Renal cortex interstitium (tissue), 11 donors: ENCODE measurements around the gene CTNNA1. TPM values are rescaled to one million over a fixed set of nuclear protein-coding genes. Genes with fewer than 3 reads are reported as not detected.

Experiments used
- DNase-seq, 11 donors: peaks; one replicate each; pipeline ENCODE4 v3.0.0-alpha.2; 2013; ENCODE audit warnings: low read depth in 9 of 11, low spot score in 4 of 11; ENCODE audit errors: extremely low read depth in 1 of 11
- polyA plus RNA-seq, 3 donors: library from polyadenylated mRNA; unstranded; fragments of 120-200 nt; gene quantifications; one replicate each; pipeline ENCODE4 v1.2.1, GENCODE V29; 2013; ENCODE audit not compliant: insufficient read length in 3 of 3

The CTNNA1 gene
- polyA plus RNA-seq, 3 donors, result 397 to 419 (median 414) TPM

DNA sequence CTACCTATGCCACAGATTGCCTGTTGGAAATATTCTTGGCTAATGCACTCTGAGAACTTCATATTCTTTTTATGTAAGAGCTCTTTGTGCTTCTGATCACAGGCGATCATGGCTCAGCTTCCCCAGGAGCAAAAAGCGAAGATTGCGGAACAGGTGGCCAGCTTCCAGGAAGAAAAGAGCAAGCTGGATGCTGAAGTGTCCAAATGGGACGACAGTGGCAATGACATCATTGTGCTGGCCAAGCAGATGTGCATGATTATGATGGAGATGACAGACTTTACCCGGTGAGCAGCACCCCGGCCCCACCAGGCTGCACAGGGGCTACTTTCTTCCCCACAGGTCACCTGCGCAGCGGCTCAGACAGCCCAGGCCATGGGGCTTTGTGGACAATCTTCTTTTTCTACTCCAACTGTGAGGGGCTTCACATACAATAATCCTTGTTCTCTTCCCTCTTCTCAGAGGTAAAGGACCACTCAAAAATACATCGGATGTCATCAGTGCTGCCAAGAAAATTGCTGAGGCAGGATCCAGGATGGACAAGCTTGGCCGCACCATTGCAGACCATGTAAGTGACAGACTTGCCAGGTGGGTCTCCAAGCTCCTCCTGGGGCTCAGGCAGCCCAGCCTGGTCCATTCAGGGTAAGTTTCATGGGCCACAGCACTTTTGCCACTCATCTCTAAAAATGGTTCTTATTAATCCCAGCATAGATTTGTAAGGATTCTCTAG, 177.3 kb downstream of the CTNNA1 start:
- no peak for DNase-seq

GRCh38 chr5:138932171-138932810, 179.1 kb downstream of the CTNNA1 start:
- no peak for DNase-seq

DNA sequence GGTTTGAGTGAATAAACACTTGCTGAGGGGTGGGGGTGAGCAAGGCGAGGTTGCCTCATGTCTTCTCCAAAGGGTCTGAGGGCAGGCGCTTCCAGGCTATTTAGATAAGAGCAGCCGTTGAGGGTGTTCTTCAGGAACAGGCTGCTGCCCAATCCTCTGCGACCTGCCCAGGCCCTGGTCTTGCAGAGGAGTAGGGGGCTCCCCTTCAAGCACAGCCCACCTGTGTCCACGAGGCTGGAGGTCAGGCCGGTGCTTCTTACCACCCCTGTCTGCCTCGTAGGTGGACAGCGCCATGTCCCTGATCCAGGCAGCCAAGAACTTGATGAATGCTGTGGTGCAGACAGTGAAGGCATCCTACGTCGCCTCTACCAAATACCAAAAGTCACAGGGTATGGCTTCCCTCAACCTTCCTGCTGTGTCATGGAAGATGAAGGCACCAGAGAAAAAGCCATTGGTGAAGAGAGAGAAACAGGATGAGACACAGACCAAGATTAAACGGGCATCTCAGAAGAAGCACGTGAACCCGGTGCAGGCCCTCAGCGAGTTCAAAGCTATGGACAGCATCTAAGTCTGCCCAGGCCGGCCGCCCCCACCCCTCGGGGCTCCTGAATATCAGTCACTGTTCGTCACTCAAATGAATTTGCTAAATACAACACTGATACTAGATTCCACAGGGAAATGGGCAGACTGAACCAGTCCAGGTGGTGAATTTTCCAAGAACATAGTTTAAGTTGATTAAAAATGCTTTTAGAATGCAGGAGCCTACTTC, 180.5 kb downstream of the CTNNA1 start:
- no peak for DNase-seq

DNA sequence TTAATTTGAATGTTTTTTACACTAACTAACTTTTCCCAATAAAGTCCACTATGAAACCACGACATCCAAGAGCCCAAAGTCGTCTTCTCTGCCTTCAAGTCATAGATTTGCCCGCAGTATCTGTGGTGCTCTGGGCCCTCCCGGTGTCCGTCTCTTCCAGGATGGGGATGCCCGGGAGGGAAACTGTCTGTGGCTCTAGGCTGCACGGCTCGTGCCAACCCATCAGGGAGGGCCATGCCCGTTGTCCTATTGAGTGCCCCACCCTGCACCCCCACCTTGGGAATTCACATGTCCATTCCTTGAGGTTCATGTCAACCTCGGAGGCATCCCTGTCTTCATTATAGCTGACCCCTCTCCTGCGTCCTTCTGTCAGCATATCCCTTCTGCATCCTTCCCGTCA, 181.7 kb downstream of the CTNNA1 start:
- no peak for DNase-seq

DNA sequence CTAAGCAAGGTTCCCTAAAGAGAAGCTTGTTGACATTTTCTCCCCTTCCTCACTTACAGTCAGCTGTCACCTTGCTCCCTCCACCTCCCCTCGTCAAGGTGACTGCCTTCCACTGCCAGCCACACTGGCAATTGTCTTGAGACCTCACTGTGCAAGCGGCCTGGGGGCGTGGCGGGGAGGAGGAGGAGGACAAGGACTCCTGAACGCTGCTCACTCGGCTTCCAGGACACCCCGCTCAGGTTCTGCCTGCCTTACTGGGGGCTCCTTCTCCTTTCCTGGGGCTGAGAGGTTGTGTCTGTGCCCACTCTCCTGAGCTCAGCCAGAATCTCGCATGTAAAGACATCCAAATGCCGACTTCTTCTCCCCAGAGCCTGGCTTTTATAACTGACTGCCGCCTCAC, 182.2 kb downstream of the CTNNA1 start:
- no peak for DNase-seq

- DNase-seq, result no peak
Measured at GRCh38 chr5:138936225-138936967, 183.2 kb downstream of the CTNNA1 start.

DNA sequence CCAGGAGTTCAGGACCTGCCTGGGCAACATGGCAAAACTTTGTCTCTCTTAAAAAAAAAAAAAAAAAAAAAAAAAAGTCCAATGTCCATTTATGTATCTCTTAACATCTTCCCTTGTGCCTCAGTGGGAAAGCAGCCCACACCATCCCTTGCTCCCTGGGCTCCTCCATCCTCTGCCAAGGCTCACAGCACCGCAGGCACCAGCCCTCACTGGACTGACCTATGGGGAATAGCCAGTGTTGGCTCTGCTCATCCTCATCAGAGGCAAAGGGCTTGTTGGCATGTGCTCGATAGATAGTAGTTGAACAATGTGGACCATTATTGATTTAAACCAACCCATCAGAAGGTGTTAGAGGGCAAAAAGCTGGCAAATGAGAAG, 183.7 kb downstream of the CTNNA1 start:
- no peak for DNase-seq

DNA sequence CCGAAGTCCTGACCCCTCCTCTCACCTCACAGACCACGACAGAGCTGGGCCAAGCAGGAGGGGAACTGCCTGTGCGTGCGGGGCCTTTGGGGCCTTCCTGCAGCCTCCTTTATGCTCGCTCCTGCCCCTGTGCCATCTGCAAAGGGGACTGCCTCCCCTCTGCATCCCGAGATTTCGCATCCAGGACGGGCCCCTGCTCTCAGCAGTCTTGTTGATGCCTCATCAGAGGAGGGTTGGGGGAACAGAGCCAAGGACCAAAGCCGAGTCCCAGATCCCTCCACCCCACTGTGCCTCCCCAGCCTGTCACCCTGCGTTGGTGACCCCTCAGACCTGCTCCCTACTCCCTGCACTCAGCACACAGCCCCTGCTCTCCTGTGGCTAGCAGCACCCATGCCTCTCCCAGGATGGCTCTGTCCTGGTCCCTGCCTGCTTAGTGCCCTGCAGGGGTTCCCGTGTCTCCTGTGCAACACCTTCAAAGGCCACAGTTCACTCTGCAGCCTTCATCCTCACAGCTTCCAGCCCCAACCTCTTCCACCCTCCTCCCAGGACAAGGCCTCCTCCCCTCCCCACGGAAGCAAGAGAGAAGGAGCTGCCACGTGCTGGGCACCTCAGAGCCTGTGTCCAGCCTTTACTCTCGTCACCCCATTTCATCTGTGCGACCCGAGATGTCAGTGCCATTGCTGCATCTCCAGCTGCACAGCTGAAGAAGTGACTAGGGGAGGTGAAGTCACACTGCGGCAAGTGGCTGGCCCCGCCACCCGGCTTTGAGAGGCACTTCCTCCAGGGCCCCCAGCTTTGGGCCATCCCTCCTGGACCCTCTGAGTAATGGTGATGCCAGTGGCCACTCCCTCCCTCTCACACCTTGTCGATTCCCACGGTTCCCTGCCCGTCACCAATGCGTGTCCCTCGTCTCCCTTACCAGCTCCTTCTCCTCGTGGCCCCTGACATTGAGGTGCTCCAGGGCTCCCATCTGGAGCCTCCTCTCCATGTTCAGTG, 184.5 kb downstream of the CTNNA1 start:
- no peak for DNase-seq

DNA sequence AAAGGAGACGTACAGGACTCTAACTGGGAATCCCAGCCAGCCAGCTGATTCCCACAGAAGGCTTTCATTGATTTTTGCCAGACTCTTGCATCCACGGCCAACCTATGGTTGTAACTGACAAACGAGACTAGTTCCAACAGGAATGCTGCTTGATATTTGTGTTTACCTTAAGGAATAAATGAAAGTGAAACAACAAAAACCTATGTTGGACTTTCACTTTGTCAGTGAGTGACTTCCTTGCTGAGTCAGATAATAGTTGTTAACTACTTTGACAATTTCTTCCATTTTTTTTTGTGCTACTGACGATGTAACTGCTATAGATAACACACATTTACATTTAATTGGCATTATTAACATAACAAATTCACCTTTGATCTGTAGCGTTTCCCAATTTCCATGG, 185.3 kb downstream of the CTNNA1 start:
- DNase-seq, result no peak

- DNase-seq, result no peak
Measured at GRCh38 chr5:138942066-138942465, 188.8 kb downstream of the CTNNA1 start.

DNA sequence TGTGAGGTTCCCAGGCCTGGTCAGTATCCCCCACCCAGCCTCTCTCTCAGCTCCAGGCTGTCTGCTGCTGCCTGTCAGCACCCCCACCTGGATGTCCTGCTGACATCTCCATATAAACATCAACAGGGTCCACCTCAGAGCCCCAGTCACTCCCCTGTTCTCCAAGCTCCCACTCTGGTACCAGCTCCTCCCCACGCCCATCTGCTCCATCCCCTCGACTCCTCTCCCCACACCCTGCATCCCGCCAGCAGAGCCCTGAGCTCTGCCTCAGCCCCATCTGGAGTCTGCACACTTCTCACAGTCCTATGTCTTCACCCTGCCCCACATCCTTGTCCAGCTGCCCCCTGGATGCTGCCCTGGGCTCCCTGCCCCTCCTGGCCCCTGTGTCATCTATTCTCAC, 189.6 kb downstream of the CTNNA1 start:
- no peak for DNase-seq

GRCh38 chr5:138943599-138944173, 190.5 kb downstream of the CTNNA1 start:
- DNase-seq, result no peak

- DNase-seq, result peak in 3 of 11 donors; percentile 72 to 80 (median 76)
Measured at GRCh38 chr5:138944527-138945322, 191.5 kb downstream of the CTNNA1 start.

GRCh38 chr5:138945421-138946240, 192.4 kb downstream of the CTNNA1 start:
- no peak for DNase-seq

DNA sequence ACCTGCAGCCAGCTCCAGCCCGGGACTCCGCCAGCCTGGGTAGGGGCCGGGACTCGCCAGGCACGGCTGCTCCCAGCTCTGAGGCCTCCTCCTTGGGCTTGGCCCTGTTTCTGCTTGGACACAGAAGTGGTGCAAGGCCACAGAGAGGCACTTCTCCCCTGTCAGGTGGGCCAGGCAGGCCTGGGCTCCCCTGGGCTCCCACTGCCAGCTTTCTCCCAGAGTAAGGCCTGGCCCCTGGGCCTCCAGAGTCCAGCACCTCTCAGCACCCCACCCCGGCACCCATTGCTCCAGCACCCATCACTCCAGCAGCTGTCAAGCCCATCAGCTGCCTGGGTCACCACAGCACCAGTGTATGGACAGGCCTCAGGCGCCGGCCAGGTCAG, 193.0 kb downstream of the CTNNA1 start:
- DNase-seq, result no peak

DNA sequence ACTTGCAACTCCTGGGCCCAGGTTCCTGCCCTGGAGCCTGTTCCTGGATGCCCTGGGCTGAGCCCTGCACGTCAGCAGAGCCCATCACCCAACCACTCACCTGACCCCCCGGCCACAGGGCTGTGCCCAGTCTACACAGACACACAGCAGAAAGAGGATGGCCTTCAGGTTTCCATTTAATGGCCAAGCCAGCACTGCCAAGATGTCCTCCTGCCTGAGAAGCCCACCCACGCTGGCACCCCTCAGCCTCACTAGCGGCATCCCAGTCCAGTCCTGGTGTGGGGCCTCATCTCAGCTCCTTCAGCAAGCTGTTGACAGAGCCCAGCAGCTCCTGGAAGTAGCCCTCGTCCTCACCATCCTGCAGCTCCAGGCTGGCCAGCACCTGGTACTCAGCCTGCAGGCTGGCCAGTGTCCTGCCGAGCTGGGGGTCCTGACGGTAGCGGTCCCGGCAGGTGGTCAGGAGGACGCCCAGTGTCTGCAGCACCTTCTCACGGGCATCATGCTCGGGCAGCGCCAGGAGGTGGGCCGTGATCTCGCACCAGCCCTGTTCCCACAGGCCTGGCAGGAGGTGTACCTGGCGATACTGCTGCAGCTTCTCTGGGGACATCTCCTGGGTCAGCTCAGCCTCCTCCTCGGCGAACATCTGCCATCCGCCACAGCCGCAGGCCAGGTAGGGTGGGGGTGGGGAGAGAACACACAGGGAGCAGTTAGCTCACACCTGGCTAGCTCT, 193.8 kb downstream of the CTNNA1 start:
- no peak for DNase-seq
